GM19239 (cell line): Measurements from ENCODE around the gene SPN.
"Not testable (repeated sequence)": the region's sequence is repeated elsewhere in the genome, so short reads cannot be mapped to it uniquely, and the experiment has no call there.

Experiments
- DNase-seq: peaks from one replicate; pipeline ENCODE4 v3.0.0; 2011; ENCODE audit warnings: low spot score; ENCODE audit not compliant: insufficient read length
- FAIRE-seq: peaks from 2 replicates; lab custom pipeline; 2011; peaks lifted over from hg19 to GRCh38; lab: Jason Lieb, UNC

SPN gene

GRCh38 chr16:29673501-29673900 is 10.5 kb downstream of the SPN start:
- DNase-seq: no peak
- FAIRE-seq: no peak

- FAIRE-seq (no peak), DNase-seq (no peak)
Measured at GRCh38 chr16:29674188-29674587, 11.1 kb downstream of the SPN start.

GRCh38 chr16:29675811-29676643 is 13.0 kb downstream of the SPN start:
- no peak for DNase-seq
- FAIRE-seq: peak; percentile 87

- DNase-seq (no peak), FAIRE-seq (no peak)
Measured at GRCh38 chr16:29676989-29677785, 14.1 kb downstream of the SPN start.

GRCh38 chr16:29678691-29679267 is 15.7 kb downstream of the SPN start, which contains the start of gene QPRT:
Gene QPRT, plus strand, starts transcription at chr16:29679180. Its CDS starts 18 bp downstream, at chr16:29679198.
- no peak for DNase-seq
- peak; percentile 84 for FAIRE-seq

GRCh38 chr16:29680180-29680598 is 17.1 kb downstream of the SPN start:
- DNase-seq (no peak), FAIRE-seq (no peak)

- FAIRE-seq: no peak
- no peak for DNase-seq
Measured at GRCh38 chr16:29683543-29684090, 20.6 kb downstream of the SPN start.

- FAIRE-seq (no peak), DNase-seq (no peak)
Measured at GRCh38 chr16:29684679-29685078, 21.6 kb downstream of the SPN start.

- FAIRE-seq (peak; percentile 48), DNase-seq (no peak)
Measured at GRCh38 chr16:29686740-29687332, 23.8 kb downstream of the SPN start.

- FAIRE-seq: no peak
- DNase-seq: no peak
Measured at GRCh38 chr16:29687755-29688154, 24.7 kb downstream of the SPN start.

- no peak for FAIRE-seq
- DNase-seq: no peak
Measured at GRCh38 chr16:29688172-29688571, 25.1 kb downstream of the SPN start.

- DNase-seq: not testable (repeated sequence)
- peak; percentile 71 for FAIRE-seq
Measured at GRCh38 chr16:29689490-29690351, 26.7 kb downstream of the SPN start.

- not testable (repeated sequence) for DNase-seq, FAIRE-seq
Measured at GRCh38 chr16:29692606-29693005, 29.6 kb downstream of the SPN start.

GRCh38 chr16:29694384-29695195 is 31.5 kb downstream of the SPN start:
- DNase-seq: no peak

GRCh38 chr16:29695675-29696074 is 32.6 kb downstream of the SPN start:
- not testable (repeated sequence) for DNase-seq, FAIRE-seq

More at GRCh38 chr16:29694384-29695195, 31.5 kb downstream of the SPN start:
- FAIRE-seq: no peak

- DNase-seq (no peak), FAIRE-seq (no peak)
Measured at GRCh38 chr16:29696881-29697331, 33.9 kb downstream of the SPN start.

GRCh38 chr16:29697391-29697790 is 34.3 kb downstream of the SPN start:
- DNase-seq (no peak), FAIRE-seq (no peak)

- FAIRE-seq (no peak), DNase-seq (no peak)
Measured at GRCh38 chr16:29698042-29698441, 35.0 kb downstream of the SPN start.
